ENCODE data around the gene EFCAB12. TPM values are rescaled to one million over a fixed set of nuclear protein-coding genes. Genes with fewer than 3 reads are reported as not detected.
A peak's percentile ranks its signal among the peaks of the same experiment; 100 is the strongest.
"Not testable (repeated sequence)": the region's sequence is repeated elsewhere in the genome, so short reads cannot be mapped to it uniquely, and the experiment has no call there.

The EFCAB12 gene
- total RNA-seq, 1 donor from 2014 or later = 6.0 TPM

DNA sequence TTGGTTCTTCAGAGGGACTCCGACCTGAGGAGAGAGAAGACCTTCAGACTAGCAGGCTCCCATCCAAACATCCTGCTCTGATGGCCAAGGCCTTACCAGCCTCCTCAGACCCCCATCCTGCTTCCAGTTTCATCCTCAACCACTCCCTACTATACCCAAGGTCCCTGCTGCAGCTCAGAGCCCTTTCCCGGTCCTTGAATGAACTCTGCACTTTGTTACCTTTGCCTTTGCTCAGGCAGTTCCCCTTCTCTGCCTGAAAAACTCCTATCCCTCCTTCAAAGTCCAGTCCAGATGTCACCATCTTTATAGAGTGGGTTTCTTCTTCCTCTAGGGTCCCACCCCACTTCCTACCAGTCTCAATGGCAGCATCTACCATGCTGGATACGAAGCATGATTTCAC is 13.1 kb downstream of the EFCAB12 start:
- Mint-ChIP-seq H3K36me3 (no peaks in the 10 kb centered on the region), H3K4me1 (ENCODE audit: unreplicated experiment) (peaks cover 4% of the 10 kb centered on the region), H3K27ac (peak overlapping the region; percentile 56), H3K9me3 (no peaks in the 10 kb centered on the region), H3K27me3 (peaks cover 3% of the 10 kb centered on the region), H3K4me3 (no peak overlapping the region)
- TF ChIP-seq, protein P1, sequence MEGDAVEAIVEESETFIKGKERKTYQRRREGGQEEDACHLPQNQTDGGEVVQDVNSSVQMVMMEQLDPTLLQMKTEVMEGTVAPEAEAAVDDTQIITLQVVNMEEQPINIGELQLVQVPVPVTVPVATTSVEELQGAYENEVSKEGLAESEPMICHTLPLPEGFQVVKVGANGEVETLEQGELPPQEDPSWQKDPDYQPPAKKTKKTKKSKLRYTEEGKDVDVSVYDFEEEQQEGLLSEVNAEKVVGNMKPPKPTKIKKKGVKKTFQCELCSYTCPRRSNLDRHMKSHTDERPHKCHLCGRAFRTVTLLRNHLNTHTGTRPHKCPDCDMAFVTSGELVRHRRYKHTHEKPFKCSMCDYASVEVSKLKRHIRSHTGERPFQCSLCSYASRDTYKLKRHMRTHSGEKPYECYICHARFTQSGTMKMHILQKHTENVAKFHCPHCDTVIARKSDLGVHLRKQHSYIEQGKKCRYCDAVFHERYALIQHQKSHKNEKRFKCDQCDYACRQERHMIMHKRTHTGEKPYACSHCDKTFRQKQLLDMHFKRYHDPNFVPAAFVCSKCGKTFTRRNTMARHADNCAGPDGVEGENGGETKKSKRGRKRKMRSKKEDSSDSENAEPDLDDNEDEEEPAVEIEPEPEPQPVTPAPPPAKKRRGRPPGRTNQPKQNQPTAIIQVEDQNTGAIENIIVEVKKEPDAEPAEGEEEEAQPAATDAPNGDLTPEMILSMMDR (conservative IDR thresholded peaks at IDR 0.05) = no peak
- DNase-seq (ENCODE audit: extremely low spot score, unreplicated experiment) = no peak

DNA sequence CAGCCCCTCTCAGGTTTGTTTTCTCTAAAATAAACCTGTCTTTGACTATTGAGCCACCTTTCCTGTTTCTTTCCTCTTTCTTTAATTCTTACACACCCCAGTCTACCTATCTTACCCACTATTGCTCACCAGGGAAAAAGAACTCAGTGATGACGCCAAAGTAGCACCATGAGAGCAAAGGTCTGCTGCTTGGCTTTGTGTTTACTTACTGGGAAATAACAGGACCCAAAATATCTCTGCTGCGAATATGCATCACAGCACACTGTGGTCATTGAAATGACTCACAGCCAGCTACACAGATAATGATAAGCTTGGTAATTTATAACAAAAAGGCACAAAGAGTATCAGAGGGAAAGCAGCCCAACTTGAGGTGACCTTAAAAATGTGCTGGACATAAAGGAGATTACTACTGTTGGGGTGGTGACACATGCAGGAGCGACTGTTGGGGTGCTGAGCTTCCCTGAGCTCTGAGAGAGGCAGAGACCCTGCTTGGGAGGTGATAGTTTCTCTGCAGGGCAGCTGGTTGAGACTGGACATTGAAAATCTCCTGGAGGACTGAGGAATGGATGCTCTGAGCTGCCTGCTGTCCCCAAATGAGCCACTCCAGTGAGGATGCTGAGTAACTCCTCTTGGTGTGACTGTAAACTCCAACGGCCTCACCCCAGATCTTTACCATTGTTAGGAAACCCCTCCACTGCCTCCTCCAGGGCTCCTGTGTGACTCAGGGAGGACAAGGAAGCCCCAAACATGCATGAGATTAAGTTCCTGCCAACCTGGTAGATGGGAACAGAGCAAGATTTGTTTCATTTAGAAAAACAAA is 14.5 kb downstream of the EFCAB12 start:
- H3K9me3 Mint-ChIP-seq = no peaks in the 10 kb centered on the region
- peaks cover 3% of the 10 kb centered on the region for H3K27me3 Mint-ChIP-seq
- peaks cover 4% of the 10 kb centered on the region for H3K4me1 Mint-ChIP-seq (ENCODE audit: unreplicated experiment)
- no peaks in the 10 kb centered on the region for H3K36me3 Mint-ChIP-seq
- H3K27ac Mint-ChIP-seq = peak overlapping the region; percentile 4
- TF ChIP-seq, protein P1 (conservative IDR thresholded peaks at IDR 0.05) = no peak
- DNase-seq (ENCODE audit: extremely low spot score, unreplicated experiment) = no peak
- H3K4me3 Mint-ChIP-seq = no peak overlapping the region

DNA sequence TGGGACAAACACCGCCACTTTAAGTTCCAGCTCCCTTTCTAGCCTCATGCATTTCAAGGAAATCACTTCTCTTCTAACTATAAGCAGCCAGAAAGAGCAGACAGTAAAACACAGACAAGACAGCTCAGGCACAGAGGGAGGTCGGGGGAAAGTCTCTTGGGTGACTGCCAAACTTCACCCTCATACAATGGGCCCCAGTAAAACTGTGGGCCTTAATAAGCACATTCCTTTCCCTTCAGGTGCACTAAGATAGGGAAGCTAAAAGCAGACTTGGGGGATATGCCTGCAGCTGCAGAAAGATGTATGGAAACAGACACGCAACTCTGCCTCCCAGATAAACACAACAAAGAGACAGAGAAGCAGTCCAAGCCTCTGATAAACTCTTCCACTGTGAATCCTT is 15.2 kb downstream of the EFCAB12 start:
- not testable (repeated sequence) for DNase-seq (ENCODE audit: extremely low spot score, unreplicated experiment); H3K4me3 Mint-ChIP-seq; H3K4me1 Mint-ChIP-seq (ENCODE audit: unreplicated experiment); H3K9me3 Mint-ChIP-seq; H3K27me3 Mint-ChIP-seq; H3K36me3 Mint-ChIP-seq
- peak overlapping the region; percentile 4 for H3K27ac Mint-ChIP-seq

DNA sequence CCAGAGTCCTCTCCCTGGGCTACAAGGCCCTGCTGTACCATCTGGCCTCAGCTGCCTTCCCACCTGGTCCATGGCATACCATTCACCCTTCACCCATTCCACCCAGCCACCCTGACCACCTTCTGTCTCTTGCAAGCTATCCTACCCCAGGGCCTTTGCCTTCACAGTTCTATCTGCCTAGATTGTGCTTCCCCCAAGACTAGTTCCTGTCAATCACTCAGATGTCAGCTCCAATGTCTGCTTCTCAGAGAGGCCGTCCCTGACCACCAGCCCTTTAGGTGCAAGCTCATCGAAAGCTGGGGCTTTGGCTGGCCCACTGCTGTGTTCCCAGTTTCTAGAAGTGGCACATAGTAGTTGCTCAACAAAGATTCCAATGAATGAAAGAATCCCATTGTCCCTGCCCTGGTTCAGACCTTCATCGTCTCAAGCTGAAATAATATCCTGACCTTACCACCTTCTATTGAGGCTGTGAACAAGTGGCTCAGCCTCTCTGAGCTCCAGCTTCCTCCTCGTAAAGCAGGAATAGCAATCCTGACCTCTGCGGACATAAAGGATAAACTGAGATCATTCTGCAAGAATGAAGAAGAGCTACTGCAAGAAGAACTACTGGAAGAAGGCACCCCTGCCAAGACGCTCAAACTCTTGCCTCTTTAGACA is 15.8 kb downstream of the EFCAB12 start:
- Mint-ChIP-seq H3K4me3 (no peak overlapping the region), H3K27ac (peak overlapping the region; percentile 1), H3K4me1 (ENCODE audit: unreplicated experiment) (peaks cover 4% of the 10 kb centered on the region), H3K27me3 (peaks cover 3% of the 10 kb centered on the region), H3K36me3 (no peaks in the 10 kb centered on the region), H3K9me3 (no peaks in the 10 kb centered on the region)
- TF ChIP-seq, protein P1 (conservative IDR thresholded peaks at IDR 0.05) = no peak
- no peak for DNase-seq (ENCODE audit: extremely low spot score, unreplicated experiment)

DNA sequence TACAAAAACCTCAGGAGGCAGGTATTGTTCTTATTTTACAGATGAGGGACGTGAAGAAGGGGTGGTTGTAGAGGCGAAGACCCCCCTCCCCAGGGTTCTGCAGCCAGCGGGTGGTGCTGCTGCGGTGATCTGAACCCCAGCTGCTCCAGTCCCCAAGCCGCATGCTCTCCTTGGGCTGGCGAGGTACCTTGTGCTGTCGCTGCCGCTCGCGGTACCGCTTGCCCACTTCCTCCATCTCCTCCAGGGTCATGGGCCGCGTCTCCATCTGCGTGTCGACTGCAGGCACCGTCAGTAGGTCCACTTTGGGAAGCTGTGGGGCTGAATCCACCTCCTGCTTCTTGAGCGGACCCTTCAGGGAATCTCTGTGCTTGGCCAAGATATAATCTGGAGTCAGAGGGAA is 17.5 kb downstream of the EFCAB12 start:
- Mint-ChIP-seq H3K27ac (no peak overlapping the region), H3K9me3 (no peaks in the 10 kb centered on the region)

More for the DNA sequence above, 17.5 kb downstream of the EFCAB12 start:
- Mint-ChIP-seq H3K4me3 (no peak overlapping the region), H3K4me1 (ENCODE audit: unreplicated experiment) (peaks cover 4% of the 10 kb centered on the region), H3K36me3 (no peaks in the 10 kb centered on the region), H3K27me3 (peaks cover 3% of the 10 kb centered on the region)
- no peak for DNase-seq (ENCODE audit: extremely low spot score, unreplicated experiment)
- TF ChIP-seq, protein P1 (conservative IDR thresholded peaks at IDR 0.05) = no peak

All from type B pancreatic cell (in vitro differentiated cells).